OCI-LY3 (cell line): ENCODE data around the gene IFT88.

Source experiments
- EZH2phosphoT487 ChIP-seq: fragments of 200-600 bp; shearing (Covaris generic); IDR thresholded peaks from 2 replicates; pipeline ENCODE4 v1.6.1; 2018; ENCODE audit warnings: antibody characterized with exemption, mixed run types, low read depth
- TF ChIP-seq, protein P1 (sequence below): fragments of 200-600, 300-600 bp; sonication (generic); IDR thresholded peaks from 2 replicates; pipeline ENCODE4 v1.5.1; 2014; ENCODE audit warnings: antibody characterized with exemption, low read length, low read depth

DNA sequence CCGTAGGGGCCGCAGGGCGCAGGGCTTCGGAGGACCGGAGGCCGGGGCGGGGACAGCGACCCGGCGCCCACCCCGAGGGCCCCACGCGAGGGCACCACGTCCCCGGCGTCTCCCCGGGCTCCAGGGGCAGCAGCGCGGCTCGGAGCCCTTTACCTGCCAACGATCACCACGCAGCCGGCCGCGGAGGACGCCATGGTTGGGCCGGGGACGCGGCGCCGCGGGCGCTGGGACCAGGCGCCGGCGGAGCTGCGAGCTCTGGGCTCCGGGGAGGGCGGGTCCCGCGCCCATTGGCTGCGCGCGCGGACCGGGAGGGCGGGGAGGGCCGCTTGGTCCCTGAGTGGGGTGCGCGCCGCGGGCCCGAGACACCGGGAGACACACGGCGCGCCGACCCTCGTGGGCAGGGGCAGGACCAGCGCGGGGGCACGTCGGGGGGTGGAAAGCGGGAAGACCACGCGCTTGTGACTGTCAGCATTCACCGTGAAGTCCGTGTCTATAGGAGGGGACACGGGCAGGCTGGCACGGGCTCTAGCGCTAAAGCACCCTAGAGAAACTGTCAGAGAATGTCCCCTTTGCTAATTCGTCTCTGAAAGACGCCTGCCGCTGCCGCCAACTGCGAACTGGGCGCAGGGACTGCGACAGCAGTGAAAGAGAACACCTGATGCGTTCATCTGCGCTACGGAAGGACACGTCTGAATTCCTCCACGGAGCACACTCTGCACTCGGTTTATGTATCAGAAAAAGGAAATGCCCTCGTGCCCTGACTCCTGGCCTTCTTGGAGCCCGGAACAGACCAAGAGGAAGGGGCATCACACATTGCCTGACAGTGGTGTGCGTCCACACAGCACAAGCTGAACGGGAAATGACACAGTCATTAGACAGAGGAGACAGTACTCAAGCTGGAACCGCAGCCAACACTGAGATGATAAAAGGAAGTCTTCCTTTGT, 41.1 kb upstream of the IFT88 start, which contains the start of gene CRYL1:
- TF ChIP-seq, protein P1, sequence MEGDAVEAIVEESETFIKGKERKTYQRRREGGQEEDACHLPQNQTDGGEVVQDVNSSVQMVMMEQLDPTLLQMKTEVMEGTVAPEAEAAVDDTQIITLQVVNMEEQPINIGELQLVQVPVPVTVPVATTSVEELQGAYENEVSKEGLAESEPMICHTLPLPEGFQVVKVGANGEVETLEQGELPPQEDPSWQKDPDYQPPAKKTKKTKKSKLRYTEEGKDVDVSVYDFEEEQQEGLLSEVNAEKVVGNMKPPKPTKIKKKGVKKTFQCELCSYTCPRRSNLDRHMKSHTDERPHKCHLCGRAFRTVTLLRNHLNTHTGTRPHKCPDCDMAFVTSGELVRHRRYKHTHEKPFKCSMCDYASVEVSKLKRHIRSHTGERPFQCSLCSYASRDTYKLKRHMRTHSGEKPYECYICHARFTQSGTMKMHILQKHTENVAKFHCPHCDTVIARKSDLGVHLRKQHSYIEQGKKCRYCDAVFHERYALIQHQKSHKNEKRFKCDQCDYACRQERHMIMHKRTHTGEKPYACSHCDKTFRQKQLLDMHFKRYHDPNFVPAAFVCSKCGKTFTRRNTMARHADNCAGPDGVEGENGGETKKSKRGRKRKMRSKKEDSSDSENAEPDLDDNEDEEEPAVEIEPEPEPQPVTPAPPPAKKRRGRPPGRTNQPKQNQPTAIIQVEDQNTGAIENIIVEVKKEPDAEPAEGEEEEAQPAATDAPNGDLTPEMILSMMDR, result no peak
- no peak for TF ChIP-seq EZH2phosphoT487
